ENCODE results near the gene ELMOD3. TPM values are rescaled to one million over a fixed set of nuclear protein-coding genes. Genes with fewer than 3 reads are reported as not detected.

Gene ELMOD3
- total RNA-seq, 2 experiments from 2014 or later: 9.8 to 11.3 TPM

- H3K36me3 Mint-ChIP-seq: no peaks in the 10 kb centered on the region
Observed at GRCh38 chr2:85414761-85415553, 60.4 kb downstream of the ELMOD3 start.

GRCh38 chr2:85415980-85416650 is 61.5 kb downstream of the ELMOD3 start:
- H3K36me3 Mint-ChIP-seq: no peaks in the 10 kb centered on the region
- no peak overlapping the region for H3K27ac Mint-ChIP-seq
- no peaks in the 10 kb centered on the region for H3K9me3 Mint-ChIP-seq
- peaks cover 42% of the 10 kb centered on the region for H3K4me1 Mint-ChIP-seq
- H3K27me3 Mint-ChIP-seq: peaks cover 3% of the 10 kb centered on the region
- H3K4me3 Mint-ChIP-seq: no peak overlapping the region
- no peak for DNase-seq

More at GRCh38 chr2:85414761-85415553, 60.4 kb downstream of the ELMOD3 start:
- Mint-ChIP-seq H3K4me3 (no peak overlapping the region), H3K27ac (no peak overlapping the region), H3K4me1 (peaks cover 40% of the 10 kb centered on the region), H3K9me3 (no peaks in the 10 kb centered on the region), H3K27me3 (peaks cover 3% of the 10 kb centered on the region)
- no peak for DNase-seq

- Mint-ChIP-seq H3K27me3 (peaks cover 2% of the 10 kb centered on the region), H3K4me3 (peak within 1 kb of the TSS; percentile 92), H3K36me3 (no peaks in the 10 kb centered on the region), H3K9me3 (no peaks in the 10 kb centered on the region), H3K4me1 (peaks cover 37% of the 10 kb centered on the region), H3K27ac (peak within 1 kb of the TSS; percentile 98)
- peak; percentile 86 for DNase-seq
Observed at GRCh38 chr2:85418132-85419008, 63.8 kb downstream of the ELMOD3 start, which contains the start of gene SH2D6. Gene SH2D6 (plus strand): TSS chr2:85418714. CDS start chr2:85429466, 10,752 bp downstream.

- H3K4me1 Mint-ChIP-seq: peaks cover 32% of the 10 kb centered on the region
Observed at GRCh38 chr2:85419009-85419675, 64.6 kb downstream of the ELMOD3 start.

GRCh38 chr2:85420536-85421259 is 66.1 kb downstream of the ELMOD3 start:
- H3K27ac Mint-ChIP-seq: peak overlapping the region; percentile 46
- DNase-seq: peak; percentile 88
- H3K36me3 Mint-ChIP-seq: no peaks in the 10 kb centered on the region
- no peaks in the 10 kb centered on the region for H3K27me3 Mint-ChIP-seq
- H3K4me3 Mint-ChIP-seq: peak overlapping the region; percentile 49
- peaks cover 23% of the 10 kb centered on the region for H3K4me1 Mint-ChIP-seq
- no peaks in the 10 kb centered on the region for H3K9me3 Mint-ChIP-seq

More at GRCh38 chr2:85419009-85419675, 64.6 kb downstream of the ELMOD3 start:
- Mint-ChIP-seq H3K27ac (peak overlapping the region; percentile 98), H3K4me3 (peak overlapping the region; percentile 92), H3K9me3 (no peaks in the 10 kb centered on the region), H3K27me3 (no peaks in the 10 kb centered on the region), H3K36me3 (no peaks in the 10 kb centered on the region)
- no peak for DNase-seq

- Mint-ChIP-seq H3K9me3 (no peaks in the 10 kb centered on the region), H3K27me3 (no peaks in the 10 kb centered on the region), H3K27ac (no peak overlapping the region), H3K4me3 (no peak overlapping the region), H3K4me1 (peaks cover 23% of the 10 kb centered on the region), H3K36me3 (no peaks in the 10 kb centered on the region)
- DNase-seq: no peak
Observed at GRCh38 chr2:85421260-85422071, 66.9 kb downstream of the ELMOD3 start.

- H3K9me3 Mint-ChIP-seq: no peaks in the 10 kb centered on the region
Observed at GRCh38 chr2:85422072-85422457, 67.5 kb downstream of the ELMOD3 start.

GRCh38 chr2:85423525-85423924 is 69.0 kb downstream of the ELMOD3 start:
- peaks cover 22% of the 10 kb centered on the region for H3K4me1 Mint-ChIP-seq
- H3K27ac Mint-ChIP-seq: no peak overlapping the region
- H3K27me3 Mint-ChIP-seq: no peaks in the 10 kb centered on the region
- no peak for DNase-seq
- H3K9me3 Mint-ChIP-seq: no peaks in the 10 kb centered on the region
- H3K4me3 Mint-ChIP-seq: no peak overlapping the region
- H3K36me3 Mint-ChIP-seq: no peaks in the 10 kb centered on the region

More at GRCh38 chr2:85422072-85422457, 67.5 kb downstream of the ELMOD3 start:
- no peaks in the 10 kb centered on the region for H3K27me3 Mint-ChIP-seq
- no peak for DNase-seq
- no peak overlapping the region for H3K27ac Mint-ChIP-seq
- H3K4me1 Mint-ChIP-seq: peaks cover 23% of the 10 kb centered on the region
- H3K36me3 Mint-ChIP-seq: no peaks in the 10 kb centered on the region
- no peak overlapping the region for H3K4me3 Mint-ChIP-seq

- Mint-ChIP-seq H3K9me3 (no peaks in the 10 kb centered on the region), H3K4me1 (peaks cover 13% of the 10 kb centered on the region), H3K27ac (no peak overlapping the region), H3K27me3 (no peaks in the 10 kb centered on the region), H3K4me3 (no peak overlapping the region), H3K36me3 (no peaks in the 10 kb centered on the region)
- DNase-seq: no peak
Observed at GRCh38 chr2:85425588-85425987, 71.0 kb downstream of the ELMOD3 start.

GRCh38 chr2:85427300-85427835 is 72.8 kb downstream of the ELMOD3 start:
- Mint-ChIP-seq H3K27ac (no peak overlapping the region), H3K9me3 (no peaks in the 10 kb centered on the region), H3K27me3 (no peaks in the 10 kb centered on the region), H3K4me1 (peaks cover 7% of the 10 kb centered on the region), H3K36me3 (no peaks in the 10 kb centered on the region), H3K4me3 (no peak overlapping the region)
- no peak for DNase-seq

GRCh38 chr2:85428343-85428881 is 73.8 kb downstream of the ELMOD3 start:
- Mint-ChIP-seq H3K27ac (no peak overlapping the region), H3K27me3 (no peaks in the 10 kb centered on the region), H3K9me3 (no peaks in the 10 kb centered on the region), H3K4me1 (peaks cover 7% of the 10 kb centered on the region), H3K36me3 (no peaks in the 10 kb centered on the region), H3K4me3 (no peak overlapping the region)
- no peak for DNase-seq

GRCh38 chr2:85429213-85429923 is 74.8 kb downstream of the ELMOD3 start:
- Mint-ChIP-seq H3K27ac (peak overlapping the region; percentile 45), H3K9me3 (no peaks in the 10 kb centered on the region), H3K4me1 (peaks cover 7% of the 10 kb centered on the region), H3K4me3 (no peak overlapping the region), H3K27me3 (no peaks in the 10 kb centered on the region), H3K36me3 (no peaks in the 10 kb centered on the region)
- DNase-seq: no peak
